OCI-LY7 (cell line): ENCODE results near the gene SLC25A45. TPM values are rescaled to one million over a fixed set of nuclear protein-coding genes. Genes with fewer than 3 reads are reported as not detected.

Experiments used
- BruUV-seq: library from RNA; stranded (reverse); fragments of 400-500 nt; replicated peaks from 2 replicates; lab custom pipeline; 2021; lab: Mats Ljungman, UMichigan
- CTCF ChIA-PET: fragments of 300-600 bp; sonication (Branson Sonifier 250); formaldehyde crosslinking; loops from one replicate; lab custom pipeline; 2022; ENCODE audit warnings: antibody characterized with exemption; ENCODE audit not compliant: unreplicated experiment; lab: Charles Lee
- POLR2A ChIA-PET: fragments of 300-600 bp; sonication (Branson Sonifier 250); formaldehyde crosslinking; loops from one replicate; lab custom pipeline; 2022; ENCODE audit warnings: antibody characterized with exemption; lab: Charles Lee
- DNase-seq: peaks from one replicate; pipeline ENCODE4 v3.0.0-alpha.2; 2015; ENCODE audit warnings: low spot score
- H2AFZ ChIP-seq: fragments of 200-600 bp; sonication (generic), shearing (Covaris generic); 2 replicates; pipeline ENCODE4 v1.6.1; 2014; ENCODE audit warnings: mild to moderate bottlenecking, antibody characterized with exemption, low read length, moderate library complexity
- H3K27ac ChIP-seq: fragments of 200-600 bp; sonication (generic); 2 replicates; pipeline ENCODE4 v1.5.1; 2014; ENCODE audit warnings: mixed run types, low read depth, mild to moderate bottlenecking, moderate library complexity, low read length, inconsistent platforms; ENCODE audit not compliant: poor library complexity, severe bottlenecking
- H3K36me3 ChIP-seq: fragments of 200-600 bp; sonication (generic); 2 replicates; pipeline ENCODE4 v1.6.1; 2014; ENCODE audit warnings: mild to moderate bottlenecking, antibody characterized with exemption, low read length, moderate library complexity, mixed read lengths; ENCODE audit not compliant: insufficient read depth
- H3K4me1 ChIP-seq: fragments of 200-600 bp; sonication (generic); 2 replicates; pipeline ENCODE4 v1.5.1; 2014; ENCODE audit warnings: mild to moderate bottlenecking, low read length; ENCODE audit not compliant: insufficient read depth, poor library complexity, severe bottlenecking
- H3K4me2 ChIP-seq: fragments of 200-600 bp; sonication (generic); 2 replicates; pipeline ENCODE4 v1.6.1; 2014; ENCODE audit warnings: mild to moderate bottlenecking, low read length
- H3K4me3 ChIP-seq: fragments of 200-600 bp; sonication (generic); 2 replicates; pipeline ENCODE4 v1.5.1; 2014; ENCODE audit warnings: mild to moderate bottlenecking, low read depth, low read length; ENCODE audit not compliant: poor library complexity, severe bottlenecking
- H3K79me2 ChIP-seq: fragments of 200-600 bp; sonication (generic); 2 replicates; pipeline ENCODE4 v1.6.1; 2016; ENCODE audit warnings: low read depth, mild to moderate bottlenecking, low read length, moderate library complexity, mixed read lengths; ENCODE audit not compliant: insufficient read depth
- H3K9me2 ChIP-seq: fragments of 200-600 bp; sonication (generic); 2 replicates; pipeline ENCODE4 v1.6.1; 2016; ENCODE audit warnings: mild to moderate bottlenecking, low read length, mixed read lengths; ENCODE audit not compliant: insufficient read depth
- H3K9me3 ChIP-seq: fragments of 200-600 bp; sonication (generic); 2 replicates; pipeline ENCODE4 v1.6.1; 2014; ENCODE audit warnings: mild to moderate bottlenecking, mixed run types, low read length, mixed read lengths
- H4K20me1 ChIP-seq: fragments of 200-600 bp; sonication (generic); 2 replicates; pipeline ENCODE4 v1.6.1; 2014; ENCODE audit warnings: mild to moderate bottlenecking, antibody characterized with exemption, low read length, moderate library complexity, mixed read lengths; ENCODE audit not compliant: insufficient read depth
- EZH2phosphoT487 ChIP-seq: fragments of 200-600 bp; sonication (generic); IDR thresholded peaks from 2 replicates; pipeline ENCODE4 v1.6.1; 2018; ENCODE audit warnings: low read depth, borderline replicate concordance, mild to moderate bottlenecking, mixed run types, antibody characterized with exemption, low read length, moderate library complexity, mixed read lengths
- intact Hi-C: fragments of 100-400 bp; cut with micrococcal nuclease; formaldehyde crosslinking; loops from one replicate; pipeline ENCODE4 v1.10.0; 2022; ENCODE audit not compliant: unreplicated experiment
- total RNA-seq, 2 experiments: library from RNA; depleted of rRNA in 1 of 2; stranded (reverse); fragments of >200 nt in 1 of 2; shearing (Covaris generic) in 1 of 2; gene quantifications; 2 replicates each; pipeline ENCODE4 v1.2.3, GENCODE V29; 2014 to 2022
- TF ChIP-seq, protein P1 (sequence below): fragments of 200-600 bp; sonication (generic); conservative IDR thresholded peaks from 2 replicates; pipeline ENCODE4 v1.5.1; 2014; ENCODE audit warnings: mild to moderate bottlenecking, antibody characterized with exemption, low read length, moderate library complexity, mixed read lengths

SLC25A45 gene
- total RNA-seq, 2 experiments from 2014 or later: 7.0 to 20.7 TPM

DNA sequence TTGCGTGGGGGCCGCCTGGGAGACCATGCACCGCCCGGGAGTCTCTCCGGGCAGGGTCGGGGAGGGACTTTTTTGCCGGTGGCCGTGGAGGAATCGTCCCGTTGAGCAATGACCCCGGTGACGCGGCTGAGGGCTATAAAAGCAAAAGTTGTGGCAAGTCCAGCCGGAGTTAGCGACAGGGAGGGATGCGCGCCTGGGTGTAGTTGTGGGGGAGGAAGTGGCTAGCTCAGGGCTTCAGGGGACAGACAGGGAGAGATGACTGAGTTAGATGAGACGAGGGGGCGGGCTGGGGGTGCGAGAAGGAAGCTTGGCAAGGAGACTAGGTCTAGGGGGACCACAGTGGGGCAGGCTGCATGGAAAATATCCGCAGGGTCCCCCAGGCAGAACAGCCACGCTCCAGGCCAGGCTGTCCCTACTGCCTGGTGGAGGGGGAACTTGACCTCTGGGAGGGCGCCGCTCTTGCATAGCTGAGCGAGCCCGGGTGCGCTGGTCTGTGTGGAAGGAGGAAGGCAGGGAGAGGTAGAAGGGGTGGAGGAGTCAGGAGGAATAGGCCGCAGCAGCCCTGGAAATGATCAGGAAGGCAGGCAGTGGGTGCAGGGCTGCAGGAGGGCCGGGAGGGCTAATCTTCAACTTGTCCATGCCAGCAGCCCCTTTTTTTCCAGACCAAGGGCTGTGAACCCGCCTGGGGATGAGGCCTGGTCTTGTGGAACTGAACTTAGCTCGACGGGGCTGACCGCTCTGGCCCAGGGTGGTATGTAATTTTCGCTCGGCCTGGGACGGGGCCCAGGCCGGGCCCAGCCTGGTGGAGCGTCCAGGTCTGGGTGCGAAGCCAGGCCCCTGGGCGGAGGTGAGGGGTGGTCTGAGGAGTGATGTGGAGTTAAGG lies 40.4 kb upstream of the SLC25A45 start, which contains the start of gene NEAT1:
Gene NEAT1 (plus strand): TSS at position 166 of the 883 bp plus-strand sequence.
- peak within 1 kb of the TSS; percentile 41; the same call in 1 of the 2 replicates for H2AFZ ChIP-seq
- BruUV-seq: no TSS peak
- no peaks in the 10 kb centered on the region for H3K9me3 ChIP-seq
- H3K27ac ChIP-seq: peak within 1 kb of the TSS; percentile 97
- intact Hi-C loops: loop anchor here (1.0 kb wide), 1 partner anchor 74 kb away; no protein-coding TSS in a partner anchor
- peak within 1 kb of the TSS; percentile 73 for H3K4me3 ChIP-seq
- DNase-seq: peak; percentile 86
- peaks cover 24% of the 10 kb centered on the region for H4K20me1 ChIP-seq
- H3K4me1 ChIP-seq: peaks cover 56% of the 10 kb centered on the region
- POLR2A ChIA-PET: interaction anchor here (0.5 to 11.5 kb wide), 10 partner anchors 10 to 92 kb away, joined by 3 to 237 read pairs (median 4); partner anchors contain the start of gene MALAT1
- H3K79me2 ChIP-seq: peaks cover 85% of the 10 kb centered on the region
- peak within 1 kb of the TSS; percentile 91 for H3K4me2 ChIP-seq
- H3K36me3 ChIP-seq: peaks cover 42% of the 10 kb centered on the region
- H3K9me2 ChIP-seq: no peaks in the 10 kb centered on the region
- CTCF ChIA-PET: interaction anchor here (0.7 to 1.3 kb wide), 2 partner anchors 65 to 822 kb away, joined by 3 to 9 read pairs; no protein-coding TSS in a partner anchor
- TF ChIP-seq, protein P1, sequence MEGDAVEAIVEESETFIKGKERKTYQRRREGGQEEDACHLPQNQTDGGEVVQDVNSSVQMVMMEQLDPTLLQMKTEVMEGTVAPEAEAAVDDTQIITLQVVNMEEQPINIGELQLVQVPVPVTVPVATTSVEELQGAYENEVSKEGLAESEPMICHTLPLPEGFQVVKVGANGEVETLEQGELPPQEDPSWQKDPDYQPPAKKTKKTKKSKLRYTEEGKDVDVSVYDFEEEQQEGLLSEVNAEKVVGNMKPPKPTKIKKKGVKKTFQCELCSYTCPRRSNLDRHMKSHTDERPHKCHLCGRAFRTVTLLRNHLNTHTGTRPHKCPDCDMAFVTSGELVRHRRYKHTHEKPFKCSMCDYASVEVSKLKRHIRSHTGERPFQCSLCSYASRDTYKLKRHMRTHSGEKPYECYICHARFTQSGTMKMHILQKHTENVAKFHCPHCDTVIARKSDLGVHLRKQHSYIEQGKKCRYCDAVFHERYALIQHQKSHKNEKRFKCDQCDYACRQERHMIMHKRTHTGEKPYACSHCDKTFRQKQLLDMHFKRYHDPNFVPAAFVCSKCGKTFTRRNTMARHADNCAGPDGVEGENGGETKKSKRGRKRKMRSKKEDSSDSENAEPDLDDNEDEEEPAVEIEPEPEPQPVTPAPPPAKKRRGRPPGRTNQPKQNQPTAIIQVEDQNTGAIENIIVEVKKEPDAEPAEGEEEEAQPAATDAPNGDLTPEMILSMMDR: 0 out of 2 replicates have a peak, but pooled peaks have one; percentile 7
- no peak for TF ChIP-seq EZH2phosphoT487

DNA sequence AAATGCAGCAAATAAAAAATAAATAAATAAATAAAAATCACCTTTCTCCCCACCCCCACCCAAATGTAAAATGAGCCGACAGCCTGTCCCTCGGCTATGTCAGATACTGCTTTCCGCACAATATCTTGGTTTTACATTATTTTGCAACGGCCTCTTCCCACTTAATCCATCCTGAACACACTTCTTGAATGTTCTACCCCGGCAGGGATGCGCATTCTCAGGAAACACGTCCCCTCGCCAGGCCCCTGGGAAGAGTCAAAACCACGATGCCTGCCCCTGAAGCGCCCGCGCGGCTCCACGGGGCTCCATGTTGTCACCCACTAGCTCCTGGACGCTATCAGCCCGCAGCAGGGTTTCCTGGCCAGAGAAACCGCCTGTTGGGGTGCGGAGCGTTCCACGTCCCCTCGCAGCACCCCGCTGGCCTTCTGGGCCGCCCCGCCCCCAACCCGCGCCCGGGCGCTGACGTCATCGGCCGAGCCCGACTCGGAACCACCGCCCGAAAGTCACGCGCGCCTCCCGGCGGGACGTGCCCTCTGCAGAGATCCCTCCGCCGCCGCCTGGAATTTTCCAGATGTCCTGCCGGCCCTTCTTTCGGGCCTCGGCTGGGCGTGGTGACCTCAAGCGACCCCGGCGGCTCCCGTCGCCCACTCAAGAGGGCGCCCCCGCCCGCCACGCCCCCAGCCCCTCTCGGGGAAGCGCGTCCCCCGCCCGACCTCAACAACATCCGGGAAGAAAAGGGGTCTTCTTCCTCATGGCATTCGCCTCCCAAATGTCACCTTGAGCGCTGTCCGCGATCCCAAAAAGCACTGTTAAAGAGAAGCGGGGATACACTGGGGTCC lies 39.6 kb upstream of the SLC25A45 start:
- Histone ChIP-seq H3K4me3 (peak overlapping the region; percentile 73), H4K20me1 (peaks cover 24% of the 10 kb centered on the region), H3K4me2 (peak overlapping the region; percentile 91), H2AFZ (peak overlapping the region; percentile 41; the same call in 1 of the 2 replicates), H3K4me1 (peaks cover 56% of the 10 kb centered on the region), H3K9me2 (no peaks in the 10 kb centered on the region), H3K79me2 (peaks cover 81% of the 10 kb centered on the region), H3K27ac (peak overlapping the region; percentile 97), H3K36me3 (peaks cover 41% of the 10 kb centered on the region), H3K9me3 (no peaks in the 10 kb centered on the region)
- CTCF ChIA-PET: interaction anchor here (0.7 to 1.3 kb wide), 2 partner anchors 66 to 822 kb away, joined by 3 to 9 read pairs; no protein-coding TSS in a partner anchor
- TF ChIP-seq, protein P1: 0 out of 2 replicates have a peak, but pooled peaks have one; percentile 26
- TF ChIP-seq EZH2phosphoT487: no peak
- DNase-seq: peak; percentile 93
- POLR2A ChIA-PET: interaction anchor here (0.5 to 11.5 kb wide), 9 partner anchors 10 to 86 kb away, joined by 3 to 237 read pairs (median 7); partner anchors contain the start of gene MALAT1
- BruUV-seq: no TSS peak
- intact Hi-C loops: loop anchor here (1.0 kb wide), 1 partner anchor 75 kb away; no protein-coding TSS in a partner anchor
